OCI-LY7 (cell line): ENCODE measurements around the gene MVK. TPM values are rescaled to one million over a fixed set of nuclear protein-coding genes. Genes with fewer than 3 reads are reported as not detected.

Experiments
- BruUV-seq: library from RNA; stranded (reverse); fragments of 400-500 nt; replicated peaks from 2 replicates; lab custom pipeline; 2021; lab: Mats Ljungman, UMichigan
- CTCF ChIA-PET: fragments of 300-600 bp; sonication (Branson Sonifier 250); formaldehyde crosslinking; loops from one replicate; lab custom pipeline; 2022; ENCODE audit warnings: antibody characterized with exemption; ENCODE audit not compliant: unreplicated experiment; lab: Charles Lee
- POLR2A ChIA-PET: fragments of 300-600 bp; sonication (Branson Sonifier 250); formaldehyde crosslinking; loops from one replicate; lab custom pipeline; 2022; ENCODE audit warnings: antibody characterized with exemption; lab: Charles Lee
- DNase-seq: peaks from one replicate; pipeline ENCODE4 v3.0.0-alpha.2; 2015; ENCODE audit warnings: low spot score
- H2AFZ ChIP-seq: fragments of 200-600 bp; sonication (generic), shearing (Covaris generic); 2 replicates; pipeline ENCODE4 v1.6.1; 2014; ENCODE audit warnings: mild to moderate bottlenecking, antibody characterized with exemption, low read length, moderate library complexity
- H3K27ac ChIP-seq: fragments of 200-600 bp; sonication (generic); 2 replicates; pipeline ENCODE4 v1.5.1; 2014; ENCODE audit warnings: mixed run types, low read depth, mild to moderate bottlenecking, moderate library complexity, low read length, inconsistent platforms; ENCODE audit not compliant: poor library complexity, severe bottlenecking
- H3K36me3 ChIP-seq: fragments of 200-600 bp; sonication (generic); 2 replicates; pipeline ENCODE4 v1.6.1; 2014; ENCODE audit warnings: mild to moderate bottlenecking, antibody characterized with exemption, low read length, moderate library complexity, mixed read lengths; ENCODE audit not compliant: insufficient read depth
- H3K4me1 ChIP-seq: fragments of 200-600 bp; sonication (generic); 2 replicates; pipeline ENCODE4 v1.5.1; 2014; ENCODE audit warnings: mild to moderate bottlenecking, low read length; ENCODE audit not compliant: insufficient read depth, poor library complexity, severe bottlenecking
- H3K4me2 ChIP-seq: fragments of 200-600 bp; sonication (generic); 2 replicates; pipeline ENCODE4 v1.6.1; 2014; ENCODE audit warnings: mild to moderate bottlenecking, low read length
- H3K4me3 ChIP-seq: fragments of 200-600 bp; sonication (generic); 2 replicates; pipeline ENCODE4 v1.5.1; 2014; ENCODE audit warnings: mild to moderate bottlenecking, low read depth, low read length; ENCODE audit not compliant: poor library complexity, severe bottlenecking
- H3K79me2 ChIP-seq: fragments of 200-600 bp; sonication (generic); 2 replicates; pipeline ENCODE4 v1.6.1; 2016; ENCODE audit warnings: low read depth, mild to moderate bottlenecking, low read length, moderate library complexity, mixed read lengths; ENCODE audit not compliant: insufficient read depth
- H3K9me2 ChIP-seq: fragments of 200-600 bp; sonication (generic); 2 replicates; pipeline ENCODE4 v1.6.1; 2016; ENCODE audit warnings: mild to moderate bottlenecking, low read length, mixed read lengths; ENCODE audit not compliant: insufficient read depth
- H3K9me3 ChIP-seq: fragments of 200-600 bp; sonication (generic); 2 replicates; pipeline ENCODE4 v1.6.1; 2014; ENCODE audit warnings: mild to moderate bottlenecking, mixed run types, low read length, mixed read lengths
- H4K20me1 ChIP-seq: fragments of 200-600 bp; sonication (generic); 2 replicates; pipeline ENCODE4 v1.6.1; 2014; ENCODE audit warnings: mild to moderate bottlenecking, antibody characterized with exemption, low read length, moderate library complexity, mixed read lengths; ENCODE audit not compliant: insufficient read depth
- CTCF ChIP-seq: fragments of 200-600 bp; sonication (generic); conservative IDR thresholded peaks from 2 replicates; pipeline ENCODE4 v1.5.1; 2014; ENCODE audit warnings: mild to moderate bottlenecking, antibody characterized with exemption, low read length, moderate library complexity, mixed read lengths
- EZH2phosphoT487 ChIP-seq: fragments of 200-600 bp; sonication (generic); IDR thresholded peaks from 2 replicates; pipeline ENCODE4 v1.6.1; 2018; ENCODE audit warnings: low read depth, borderline replicate concordance, mild to moderate bottlenecking, mixed run types, antibody characterized with exemption, low read length, moderate library complexity, mixed read lengths
- intact Hi-C: fragments of 100-400 bp; cut with micrococcal nuclease; formaldehyde crosslinking; loops from one replicate; pipeline ENCODE4 v1.10.0; 2022; ENCODE audit not compliant: unreplicated experiment
- total RNA-seq, 2 experiments: library from RNA; depleted of rRNA in 1 of 2; stranded (reverse); fragments of >200 nt in 1 of 2; shearing (Covaris generic) in 1 of 2; gene quantifications; 2 replicates each; pipeline ENCODE4 v1.2.3, GENCODE V29; 2014 to 2022

MVK gene
- total RNA-seq, 2 experiments from 2014 or later: 27.0 to 47.4 TPM

- no peaks in the 10 kb centered on the region for H4K20me1 ChIP-seq
- no peaks in the 10 kb centered on the region for H3K9me3 ChIP-seq
- H3K4me3 ChIP-seq: no peak overlapping the region
- H3K27ac ChIP-seq: no peak overlapping the region
- no peaks in the 10 kb centered on the region for H3K4me1 ChIP-seq
- H3K9me2 ChIP-seq: no peaks in the 10 kb centered on the region
- intact Hi-C loops: loop anchor here (1.0 to 2.0 kb wide), 2 partner anchors 117 to 177 kb away; no protein-coding TSS in a partner anchor
- peak; percentile 63 for DNase-seq
- TF ChIP-seq EZH2phosphoT487 (no peak), CTCF (peak; percentile 92)
- BruUV-seq: no TSS peak
- H2AFZ ChIP-seq: no peak overlapping the region
- CTCF ChIA-PET: no interaction called here
- H3K4me2 ChIP-seq: no peak overlapping the region
- no peaks in the 10 kb centered on the region for H3K79me2 ChIP-seq
- POLR2A ChIA-PET: interaction anchor here (1.0 to 1.2 kb wide), 2 partner anchors 24 to 156 kb away, joined by 3 read pairs; no protein-coding TSS in a partner anchor
- H3K36me3 ChIP-seq: no peaks in the 10 kb centered on the region
Measured at GRCh38 chr12:109597795-109598427, 24.3 kb downstream of the MVK start.

- Histone ChIP-seq H3K4me1 (no peaks in the 10 kb centered on the region), H4K20me1 (no peaks in the 10 kb centered on the region), H3K27ac (no peak overlapping the region), H3K4me3 (no peak overlapping the region), H3K9me2 (no peaks in the 10 kb centered on the region), H3K79me2 (no peaks in the 10 kb centered on the region), H3K36me3 (no peaks in the 10 kb centered on the region), H2AFZ (no peak overlapping the region), H3K4me2 (no peak overlapping the region), H3K9me3 (no peaks in the 10 kb centered on the region)
- ChIA-PET CTCF (no interaction called here), POLR2A (interaction anchor here (1.2 kb wide), 1 partner anchor 155 kb away, joined by 3 read pairs; no protein-coding TSS in a partner anchor)
- BruUV-seq: no TSS peak
- TF ChIP-seq CTCF (no peak), EZH2phosphoT487 (no peak)
- DNase-seq: no peak
- intact Hi-C loops: no loop called here
Measured at GRCh38 chr12:109598428-109598854, 24.8 kb downstream of the MVK start.

GRCh38 chr12:109599087-109599486 is 25.5 kb downstream of the MVK start:
- no TSS peak for BruUV-seq
- intact Hi-C loops: no loop called here

More at GRCh38 chr12:109599087-109599486, 25.5 kb downstream of the MVK start:
- Histone ChIP-seq H3K79me2 (no peaks in the 10 kb centered on the region), H3K9me2 (no peaks in the 10 kb centered on the region), H3K36me3 (no peaks in the 10 kb centered on the region), H3K27ac (no peak overlapping the region), H3K4me1 (no peaks in the 10 kb centered on the region), H3K9me3 (no peaks in the 10 kb centered on the region), H3K4me3 (no peak overlapping the region), H4K20me1 (no peaks in the 10 kb centered on the region), H2AFZ (no peak overlapping the region), H3K4me2 (no peak overlapping the region)
- POLR2A ChIA-PET: interaction anchor here (1.2 kb wide), 1 partner anchor 155 kb away, joined by 3 read pairs; no protein-coding TSS in a partner anchor
- CTCF ChIA-PET: no interaction called here
- no peak for DNase-seq
- TF ChIP-seq EZH2phosphoT487: no peak
- no peak for TF ChIP-seq CTCF
